SHP77 treated with DMSO at 0.1 percent for 48 hours (cell line): Measurements from ENCODE around the gene THSD8.
"Not testable (repeated sequence)": the region's sequence is repeated elsewhere in the genome, so short reads cannot be mapped to it uniquely, and the experiment has no call there.

Experiments used
- DNase-seq: peaks from one replicate; lab custom pipeline; 2025; lab: John Stamatoyannopoulos, UW

Gene THSD8

GRCh38 chr19:12792051-12792852 is 9.6 kb upstream of the THSD8 start:
- peak; percentile 35 for DNase-seq

- no peak for DNase-seq
Observed at GRCh38 chr19:12792853-12793289, 9.0 kb upstream of the THSD8 start.

GRCh38 chr19:12793290-12794195 is 8.3 kb upstream of the THSD8 start:
- peak; percentile 74 for DNase-seq

GRCh38 chr19:12794196-12794941 is 7.5 kb upstream of the THSD8 start:
- no peak for DNase-seq

GRCh38 chr19:12794971-12795381 is 6.9 kb upstream of the THSD8 start:
- no peak for DNase-seq

GRCh38 chr19:12796146-12797071 is 5.5 kb upstream of the THSD8 start:
- DNase-seq, result peak; percentile 64

GRCh38 chr19:12797141-12797587 is 4.7 kb upstream of the THSD8 start:
- DNase-seq, result no peak

- DNase-seq, result not testable (repeated sequence)
Observed at GRCh38 chr19:12797607-12798006, 4.3 kb upstream of the THSD8 start.

- DNase-seq, result no peak
Observed at GRCh38 chr19:12799742-12800465, 2.0 kb upstream of the THSD8 start.

- DNase-seq, result no peak
Observed at GRCh38 chr19:12800466-12800770, 1.5 kb upstream of the THSD8 start.

- no peak for DNase-seq
Observed at GRCh38 chr19:12800923-12801465, 875 bp upstream of the THSD8 start.

- DNase-seq, result no peak
Observed at GRCh38 chr19:12802267-12803106, 618 bp downstream of the THSD8 start.

GRCh38 chr19:12804051-12804450 is 2.2 kb downstream of the THSD8 start:
- DNase-seq, result no peak

- peak; percentile 80 for DNase-seq
Observed at GRCh38 chr19:12806242-12807081, 4.6 kb downstream of the THSD8 start, which contains the start of gene RNASEH2A. Gene RNASEH2A (plus strand): TSS chr19:12806584. CDS start chr19:12806674, 90 bp downstream.

- DNase-seq, result no peak
Observed at GRCh38 chr19:12815088-12815487, 13.2 kb downstream of the THSD8 start.

- DNase-seq, result not testable (repeated sequence)
Observed at GRCh38 chr19:12817188-12817587, 15.3 kb downstream of the THSD8 start.

GRCh38 chr19:12817810-12818209 is 15.9 kb downstream of the THSD8 start:
- DNase-seq, result not testable (repeated sequence)

- no peak for DNase-seq
Observed at GRCh38 chr19:12821761-12822160, 19.9 kb downstream of the THSD8 start.
